Chondrocyte (in vitro differentiated cells): ENCODE results near the gene ITLN2. TPM values are rescaled to one million over a fixed set of nuclear protein-coding genes. Genes with fewer than 3 reads are reported as not detected.

Experiments used
- total RNA-seq: library from RNA; stranded (reverse); gene quantifications from 3 replicates; pipeline ENCODE4 v1.2.1, GENCODE V29; 2021

Gene ITLN2
- total RNA-seq, 1 donor from 2014 or later, result not detected

Other genes with a start within 250 kb of the ITLN2 start
- gene CD48, start 243.0 kb downstream of the ITLN2 start, total RNA-seq, result not detected in 3 replicates
- gene SLAMF7, start 215.6 kb downstream of the ITLN2 start, total RNA-seq, result not detected in 3 replicates
- not detected in 3 replicates for gene LY9, start 158.6 kb downstream of the ITLN2 start, total RNA-seq
- gene CD244, start 91.9 kb downstream of the ITLN2 start, total RNA-seq, result not detected in 3 replicates
- not detected in 3 replicates for gene ITLN1, start 69.6 kb downstream of the ITLN2 start, total RNA-seq
- gene F11R, start 66.3 kb upstream of the ITLN2 start, total RNA-seq, result 0.54 to 0.90 TPM (median 0.68 TPM) in 3 replicates
- 0.70 TPM in 1 of 3 replicates, not detected in the others for gene TSTD1, start 84.2 kb upstream of the ITLN2 start, total RNA-seq
- gene USF1, start 91.2 kb upstream of the ITLN2 start, total RNA-seq, result 34.3 to 44.6 TPM (median 35.3 TPM) in 3 replicates
- not detected in 3 replicates for gene ARHGAP30, start 115.1 kb upstream of the ITLN2 start, total RNA-seq
- gene NECTIN4, start 134.7 kb upstream of the ITLN2 start, total RNA-seq, result 0.12 to 0.26 TPM (median 0.12 TPM) in 3 replicates
- 1.1 to 4.4 TPM (median 1.6 TPM) in 3 replicates for gene KLHDC9, start 143.6 kb upstream of the ITLN2 start, total RNA-seq
- gene PFDN2, start 163.2 kb upstream of the ITLN2 start, total RNA-seq, result 53.7 to 58.7 TPM (median 57.9 TPM) in 3 replicates
- gene NIT1, start 163.3 kb upstream of the ITLN2 start, total RNA-seq, result 25.3 to 33.1 TPM (median 27.6 TPM) in 3 replicates
- gene DEDD, start 177.9 kb upstream of the ITLN2 start, total RNA-seq, result 34.7 to 38.3 TPM (median 36.7 TPM) in 3 replicates
- 84.2 to 95.6 TPM (median 89.4 TPM) in 3 replicates for gene UFC1, start 199.2 kb upstream of the ITLN2 start, total RNA-seq
- gene USP21, start 204.7 kb upstream of the ITLN2 start, total RNA-seq, result 15.7 to 24.8 TPM (median 16.0 TPM) in 3 replicates
- gene PPOX, start 211.6 kb upstream of the ITLN2 start, total RNA-seq, result 21.6 to 38.8 TPM (median 25.6 TPM) in 3 replicates
- gene B4GALT3, start 222.7 kb upstream of the ITLN2 start, total RNA-seq, result 22.4 to 23.7 TPM (median 23.0 TPM) in 3 replicates
- 1.5 to 2.8 TPM (median 2.2 TPM) in 3 replicates for gene ADAMTS4, start 244.2 kb upstream of the ITLN2 start, total RNA-seq
- gene NDUFS2, start 247.6 kb upstream of the ITLN2 start, total RNA-seq, result 50.6 to 59.2 TPM (median 55.2 TPM) in 3 replicates